ENCODE measurements around the gene ZMIZ1.

DNA sequence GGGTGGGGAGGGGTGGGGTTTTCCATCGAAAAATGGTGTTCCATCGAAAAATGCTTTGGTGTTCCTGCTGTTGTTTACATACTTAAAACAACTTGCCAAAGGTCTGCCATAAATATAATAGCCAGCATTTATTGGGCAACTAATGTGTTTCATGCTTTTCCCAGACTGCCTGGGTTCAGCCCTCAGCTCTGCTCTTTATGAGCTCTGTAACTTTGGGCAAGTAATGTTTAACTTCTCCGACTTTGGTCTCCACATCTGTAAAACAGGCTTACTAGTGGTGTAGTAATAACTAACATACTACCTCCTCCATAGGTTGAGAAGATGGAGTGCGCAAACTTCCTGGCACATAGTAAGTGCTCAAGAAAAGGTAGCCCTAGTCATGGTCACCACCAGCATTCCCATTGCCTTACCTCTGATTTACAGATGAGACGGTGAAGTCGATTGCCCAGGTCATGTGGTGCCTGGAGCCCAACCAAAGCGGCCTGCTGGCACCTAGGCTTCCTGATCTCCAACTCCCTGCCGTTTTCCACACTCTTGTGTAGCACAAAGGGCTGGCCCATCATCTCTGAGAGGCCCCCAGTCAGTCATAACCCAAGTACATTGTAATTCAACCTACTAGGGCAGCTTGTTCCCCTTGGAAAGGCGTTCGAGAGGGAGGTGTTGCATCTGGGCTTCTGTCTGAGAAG is 8.9 kb downstream of the ZMIZ1 start:
- TF ChIP-seq, protein P1, sequence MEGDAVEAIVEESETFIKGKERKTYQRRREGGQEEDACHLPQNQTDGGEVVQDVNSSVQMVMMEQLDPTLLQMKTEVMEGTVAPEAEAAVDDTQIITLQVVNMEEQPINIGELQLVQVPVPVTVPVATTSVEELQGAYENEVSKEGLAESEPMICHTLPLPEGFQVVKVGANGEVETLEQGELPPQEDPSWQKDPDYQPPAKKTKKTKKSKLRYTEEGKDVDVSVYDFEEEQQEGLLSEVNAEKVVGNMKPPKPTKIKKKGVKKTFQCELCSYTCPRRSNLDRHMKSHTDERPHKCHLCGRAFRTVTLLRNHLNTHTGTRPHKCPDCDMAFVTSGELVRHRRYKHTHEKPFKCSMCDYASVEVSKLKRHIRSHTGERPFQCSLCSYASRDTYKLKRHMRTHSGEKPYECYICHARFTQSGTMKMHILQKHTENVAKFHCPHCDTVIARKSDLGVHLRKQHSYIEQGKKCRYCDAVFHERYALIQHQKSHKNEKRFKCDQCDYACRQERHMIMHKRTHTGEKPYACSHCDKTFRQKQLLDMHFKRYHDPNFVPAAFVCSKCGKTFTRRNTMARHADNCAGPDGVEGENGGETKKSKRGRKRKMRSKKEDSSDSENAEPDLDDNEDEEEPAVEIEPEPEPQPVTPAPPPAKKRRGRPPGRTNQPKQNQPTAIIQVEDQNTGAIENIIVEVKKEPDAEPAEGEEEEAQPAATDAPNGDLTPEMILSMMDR (IDR thresholded peaks at IDR 0.05): no peak
- TF ChIP-seq POLR2A (IDR thresholded peaks at IDR 0.05) (no peak), POLR2AphosphoS5 (IDR thresholded peaks at IDR 0.05) (no peak), EP300 (IDR thresholded peaks at IDR 0.05) (no peak)

Measured in suprapubic skin (tissue), 4 donors.